Measurements from ENCODE around the gene MRC1.

DNA sequence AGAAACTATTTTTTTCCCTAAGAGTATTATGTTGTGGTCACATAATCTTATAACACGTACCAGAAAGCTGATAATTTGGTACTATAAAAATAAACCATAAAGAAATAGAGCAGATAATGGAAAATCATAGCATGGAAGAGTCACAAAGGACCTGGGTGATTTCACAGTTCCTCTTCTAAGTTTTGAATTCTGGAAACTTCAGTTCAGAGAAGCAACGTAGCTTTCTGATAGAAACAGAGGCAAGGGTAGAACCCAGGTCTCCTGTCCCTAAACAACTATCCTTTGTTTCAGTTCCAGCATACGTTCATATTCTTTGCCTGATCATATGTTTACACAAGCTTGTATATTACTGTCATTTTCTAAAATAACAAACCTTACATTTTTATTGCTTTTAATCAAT is 47.9 kb downstream of the MRC1 start:
- TF ChIP-seq, protein P1, sequence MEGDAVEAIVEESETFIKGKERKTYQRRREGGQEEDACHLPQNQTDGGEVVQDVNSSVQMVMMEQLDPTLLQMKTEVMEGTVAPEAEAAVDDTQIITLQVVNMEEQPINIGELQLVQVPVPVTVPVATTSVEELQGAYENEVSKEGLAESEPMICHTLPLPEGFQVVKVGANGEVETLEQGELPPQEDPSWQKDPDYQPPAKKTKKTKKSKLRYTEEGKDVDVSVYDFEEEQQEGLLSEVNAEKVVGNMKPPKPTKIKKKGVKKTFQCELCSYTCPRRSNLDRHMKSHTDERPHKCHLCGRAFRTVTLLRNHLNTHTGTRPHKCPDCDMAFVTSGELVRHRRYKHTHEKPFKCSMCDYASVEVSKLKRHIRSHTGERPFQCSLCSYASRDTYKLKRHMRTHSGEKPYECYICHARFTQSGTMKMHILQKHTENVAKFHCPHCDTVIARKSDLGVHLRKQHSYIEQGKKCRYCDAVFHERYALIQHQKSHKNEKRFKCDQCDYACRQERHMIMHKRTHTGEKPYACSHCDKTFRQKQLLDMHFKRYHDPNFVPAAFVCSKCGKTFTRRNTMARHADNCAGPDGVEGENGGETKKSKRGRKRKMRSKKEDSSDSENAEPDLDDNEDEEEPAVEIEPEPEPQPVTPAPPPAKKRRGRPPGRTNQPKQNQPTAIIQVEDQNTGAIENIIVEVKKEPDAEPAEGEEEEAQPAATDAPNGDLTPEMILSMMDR (conservative IDR thresholded peaks at IDR 0.05): no peak
- TF ChIP-seq ZFX (IDR thresholded peaks at IDR 0.05): no peak
